Raji (cell line): ENCODE results near the gene ST8SIA6.

ENCODE experiments used
- POLR2A ChIP-seq: IDR thresholded peaks from 2 replicates; pipeline ENCODE4 v1.6.1; 2011; ENCODE audit warnings: low read depth, low read length, control low read depth; ENCODE audit not compliant: insufficient read depth

Gene ST8SIA6

GRCh38 chr10:17454161-17455014 is at the start of gene ST8SIA6:
Gene ST8SIA6, minus strand, starts transcription at chr10:17454595. Its CDS starts 340 bp downstream, at chr10:17454255.
- no peak for TF ChIP-seq POLR2A

DNA sequence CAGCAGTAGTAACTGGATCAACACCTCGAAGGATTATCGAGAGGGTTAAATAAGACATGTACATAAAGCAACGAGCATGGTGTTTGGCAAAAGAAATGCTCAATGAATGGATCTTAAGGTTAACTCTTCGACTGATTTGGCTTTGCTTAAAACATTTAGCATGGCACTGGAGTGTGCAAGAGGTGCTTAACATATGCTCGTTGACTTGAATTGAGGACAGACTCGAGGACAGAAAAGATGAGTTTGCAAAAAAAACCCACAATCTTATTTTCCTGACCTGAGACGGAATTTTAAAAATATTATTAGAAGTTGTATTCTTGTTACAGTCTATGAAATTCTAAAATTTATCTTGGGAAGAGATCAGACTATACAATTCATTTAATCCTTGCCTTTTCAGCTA is 49.4 kb upstream of the ST8SIA6 start:
- no peak for TF ChIP-seq POLR2A

DNA sequence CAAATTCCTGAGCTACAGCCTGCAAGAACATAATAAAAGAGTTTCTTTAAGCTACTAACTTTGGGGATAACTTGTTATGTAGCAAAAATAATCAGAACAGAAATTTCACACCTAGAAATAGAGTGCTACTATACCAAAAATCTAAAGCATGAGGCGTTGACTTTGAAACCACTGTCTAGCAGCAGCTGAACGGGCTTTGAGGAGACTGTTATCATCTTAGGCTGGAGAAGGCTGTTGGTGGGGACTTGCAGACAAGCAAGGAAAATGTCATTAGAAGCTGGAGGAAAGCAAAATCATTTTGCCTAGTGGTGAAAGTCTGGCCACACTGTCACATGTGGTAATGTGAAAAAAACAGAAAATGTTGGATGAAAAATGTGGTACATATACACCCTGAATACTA is 48.4 kb upstream of the ST8SIA6 start:
- no peak for TF ChIP-seq POLR2A

GRCh38 chr10:17497446-17498030 is 43.1 kb upstream of the ST8SIA6 start:
- TF ChIP-seq POLR2A, result no peak

DNA sequence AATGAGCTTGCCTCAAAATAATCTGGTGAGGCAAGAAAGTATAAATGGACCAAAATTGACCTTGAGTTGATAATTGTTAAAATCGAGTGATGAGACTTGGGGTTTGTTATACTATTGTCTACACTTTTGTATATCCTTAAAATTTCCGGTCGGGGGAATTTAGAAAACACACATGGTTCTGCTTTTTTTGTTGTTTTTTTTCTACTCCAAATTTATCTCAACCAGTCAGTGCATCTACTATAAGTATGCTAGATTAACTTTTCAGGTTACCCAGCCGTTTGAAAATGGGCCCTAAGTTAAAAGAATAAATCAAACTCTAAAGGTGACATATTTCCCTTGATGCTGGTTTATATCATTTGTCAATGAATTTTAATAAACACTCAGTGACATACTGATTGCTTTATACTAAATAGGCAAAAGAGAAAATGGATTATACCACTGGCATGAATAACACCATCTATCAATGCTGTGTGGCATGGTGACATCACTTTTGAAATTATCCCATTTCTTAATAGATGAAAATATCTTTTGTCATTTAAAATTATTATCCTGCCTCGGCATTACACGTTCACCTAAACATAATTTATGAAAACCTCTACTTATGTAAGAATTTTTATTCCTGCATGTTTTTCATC is 40.3 kb upstream of the ST8SIA6 start:
- TF ChIP-seq POLR2A, result no peak

- TF ChIP-seq POLR2A, result no peak
Measured at GRCh38 chr10:17488848-17489247, 34.5 kb upstream of the ST8SIA6 start.

DNA sequence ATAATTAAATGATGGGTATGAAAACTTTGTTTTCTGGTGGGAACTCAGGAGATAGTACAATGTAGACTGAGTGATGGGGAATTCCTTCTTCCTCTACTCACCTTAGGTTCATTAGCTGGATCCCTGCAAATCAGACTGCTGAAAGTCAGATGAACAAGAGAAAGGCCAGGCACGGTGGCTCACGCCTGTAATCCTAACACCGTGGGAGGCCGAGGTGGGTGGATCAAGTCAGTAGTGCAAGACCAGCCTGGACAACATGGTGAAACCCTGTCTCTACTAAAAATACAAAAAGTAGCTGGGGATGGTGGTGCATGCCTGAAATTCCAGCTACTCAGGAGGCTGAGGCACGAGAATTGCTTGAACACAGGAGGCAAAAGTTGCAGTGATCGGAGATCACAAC is 28.7 kb upstream of the ST8SIA6 start:
- TF ChIP-seq POLR2A, result no peak

GRCh38 chr10:17479822-17480221 is 25.4 kb upstream of the ST8SIA6 start:
- no peak for TF ChIP-seq POLR2A

GRCh38 chr10:17479015-17479615 is 24.7 kb upstream of the ST8SIA6 start:
- no peak for TF ChIP-seq POLR2A

- no peak for TF ChIP-seq POLR2A
Measured at GRCh38 chr10:17476073-17476472, 21.7 kb upstream of the ST8SIA6 start.

GRCh38 chr10:17475661-17476060 is 21.3 kb upstream of the ST8SIA6 start:
- no peak for TF ChIP-seq POLR2A

- TF ChIP-seq POLR2A, result no peak
Measured at GRCh38 chr10:17474595-17475323, 20.4 kb upstream of the ST8SIA6 start.

- TF ChIP-seq POLR2A, result no peak
Measured at GRCh38 chr10:17473228-17473950, 19.0 kb upstream of the ST8SIA6 start.

DNA sequence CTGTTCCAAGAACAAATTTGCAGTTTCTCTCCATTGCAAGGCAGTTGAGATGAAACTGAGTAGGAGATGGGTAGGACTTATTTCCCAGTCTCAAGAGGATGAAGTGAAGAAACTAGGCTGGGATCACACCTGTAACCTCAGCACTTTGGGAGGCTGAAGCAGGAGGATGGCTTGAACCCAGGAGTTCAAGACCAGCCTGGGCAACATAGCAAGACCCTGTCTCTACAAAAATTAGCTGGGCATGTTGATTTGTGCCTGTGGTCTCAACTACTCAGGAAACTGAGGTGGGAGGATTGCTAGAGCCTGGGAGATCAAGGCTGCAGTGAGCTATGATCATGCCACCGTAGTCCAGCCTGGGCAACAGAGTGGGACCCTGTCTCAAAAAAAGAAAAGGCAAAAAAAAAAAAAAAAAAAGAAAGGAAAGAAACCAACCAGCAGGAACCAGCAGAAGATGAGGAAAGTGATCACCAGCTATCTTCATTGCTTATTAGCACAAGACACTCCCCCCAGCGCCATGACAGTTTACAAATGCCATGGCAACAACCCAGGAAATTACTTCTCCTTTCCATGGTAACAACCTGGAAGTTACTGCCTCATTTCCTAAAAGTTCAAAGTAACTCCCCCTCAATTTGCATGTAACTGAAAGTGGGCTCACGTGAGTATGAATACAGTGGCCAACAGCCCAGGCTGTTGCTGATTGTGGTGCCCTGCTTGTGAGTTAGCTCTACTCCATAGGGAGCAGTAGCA is 18.3 kb upstream of the ST8SIA6 start:
- TF ChIP-seq POLR2A, result no peak
